ENCODE results near the gene GINS1. TPM values are rescaled to one million over a fixed set of nuclear protein-coding genes. Genes with fewer than 3 reads are reported as not detected.

GINS1 gene
- total RNA-seq, 1 donor from 2014 or later: 5.3 TPM

- TF ChIP-seq, protein P1, sequence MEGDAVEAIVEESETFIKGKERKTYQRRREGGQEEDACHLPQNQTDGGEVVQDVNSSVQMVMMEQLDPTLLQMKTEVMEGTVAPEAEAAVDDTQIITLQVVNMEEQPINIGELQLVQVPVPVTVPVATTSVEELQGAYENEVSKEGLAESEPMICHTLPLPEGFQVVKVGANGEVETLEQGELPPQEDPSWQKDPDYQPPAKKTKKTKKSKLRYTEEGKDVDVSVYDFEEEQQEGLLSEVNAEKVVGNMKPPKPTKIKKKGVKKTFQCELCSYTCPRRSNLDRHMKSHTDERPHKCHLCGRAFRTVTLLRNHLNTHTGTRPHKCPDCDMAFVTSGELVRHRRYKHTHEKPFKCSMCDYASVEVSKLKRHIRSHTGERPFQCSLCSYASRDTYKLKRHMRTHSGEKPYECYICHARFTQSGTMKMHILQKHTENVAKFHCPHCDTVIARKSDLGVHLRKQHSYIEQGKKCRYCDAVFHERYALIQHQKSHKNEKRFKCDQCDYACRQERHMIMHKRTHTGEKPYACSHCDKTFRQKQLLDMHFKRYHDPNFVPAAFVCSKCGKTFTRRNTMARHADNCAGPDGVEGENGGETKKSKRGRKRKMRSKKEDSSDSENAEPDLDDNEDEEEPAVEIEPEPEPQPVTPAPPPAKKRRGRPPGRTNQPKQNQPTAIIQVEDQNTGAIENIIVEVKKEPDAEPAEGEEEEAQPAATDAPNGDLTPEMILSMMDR (IDR thresholded peaks at IDR 0.05; ENCODE audit: partially characterized antibody, unreplicated experiment): no peak
- H3K27me3 Mint-ChIP-seq (ENCODE audit: unreplicated experiment): peaks cover 16% of the 10 kb centered on the region
- no peak for DNase-seq
- peaks cover 13% of the 10 kb centered on the region for H3K4me1 Mint-ChIP-seq (ENCODE audit: low read depth, unreplicated experiment)
- H3K4me3 Mint-ChIP-seq (ENCODE audit: unreplicated experiment): no peak overlapping the region
- no peak overlapping the region for H3K27ac Mint-ChIP-seq (ENCODE audit: unreplicated experiment)
- H3K36me3 Mint-ChIP-seq (ENCODE audit: unreplicated experiment): peaks cover 4% of the 10 kb centered on the region
- peaks cover 17% of the 10 kb centered on the region for H3K9me3 Mint-ChIP-seq (ENCODE audit: unreplicated experiment)
Observed at GRCh38 chr20:25461281-25461650, 53.8 kb downstream of the GINS1 start.

GRCh38 chr20:25461786-25462545, 54.5 kb downstream of the GINS1 start:
- TF ChIP-seq, protein P1 (IDR thresholded peaks at IDR 0.05; ENCODE audit: partially characterized antibody, unreplicated experiment): no peak
- Mint-ChIP-seq H3K9me3 (ENCODE audit: unreplicated experiment) (peaks cover 17% of the 10 kb centered on the region), H3K36me3 (ENCODE audit: unreplicated experiment) (peaks cover 4% of the 10 kb centered on the region), H3K4me1 (ENCODE audit: low read depth, unreplicated experiment) (peaks cover 13% of the 10 kb centered on the region), H3K27ac (ENCODE audit: unreplicated experiment) (no peak overlapping the region), H3K27me3 (ENCODE audit: unreplicated experiment) (peaks cover 16% of the 10 kb centered on the region), H3K4me3 (ENCODE audit: unreplicated experiment) (no peak overlapping the region)
- no peak for DNase-seq

- Mint-ChIP-seq H3K27me3 (ENCODE audit: unreplicated experiment) (peaks cover 13% of the 10 kb centered on the region), H3K36me3 (ENCODE audit: unreplicated experiment) (peaks cover 5% of the 10 kb centered on the region), H3K4me3 (ENCODE audit: unreplicated experiment) (no peak overlapping the region), H3K27ac (ENCODE audit: unreplicated experiment) (peak overlapping the region; percentile 73), H3K4me1 (ENCODE audit: low read depth, unreplicated experiment) (peaks cover 13% of the 10 kb centered on the region), H3K9me3 (ENCODE audit: unreplicated experiment) (peaks cover 17% of the 10 kb centered on the region)
- TF ChIP-seq, protein P1 (IDR thresholded peaks at IDR 0.05; ENCODE audit: partially characterized antibody, unreplicated experiment): no peak
- no peak for DNase-seq
Observed at GRCh38 chr20:25464501-25465242, 57.2 kb downstream of the GINS1 start.

- TF ChIP-seq, protein P1 (IDR thresholded peaks at IDR 0.05; ENCODE audit: partially characterized antibody, unreplicated experiment): no peak
- H3K36me3 Mint-ChIP-seq (ENCODE audit: unreplicated experiment): peaks cover 11% of the 10 kb centered on the region
Observed at GRCh38 chr20:25465243-25466135, 58.0 kb downstream of the GINS1 start.

More at GRCh38 chr20:25465243-25466135, 58.0 kb downstream of the GINS1 start:
- DNase-seq: no peak
- peak overlapping the region; percentile 73 for H3K27ac Mint-ChIP-seq (ENCODE audit: unreplicated experiment)
- peaks cover 11% of the 10 kb centered on the region for H3K27me3 Mint-ChIP-seq (ENCODE audit: unreplicated experiment)
- H3K9me3 Mint-ChIP-seq (ENCODE audit: unreplicated experiment): peaks cover 19% of the 10 kb centered on the region
- H3K4me1 Mint-ChIP-seq (ENCODE audit: low read depth, unreplicated experiment): peaks cover 17% of the 10 kb centered on the region
- no peak overlapping the region for H3K4me3 Mint-ChIP-seq (ENCODE audit: unreplicated experiment)

Data from glutamatergic neuron (in vitro differentiated cells).